Neutrophil (primary cell): ENCODE data around the gene IL17C.

Experiments used
- H3K27ac ChIP-seq: fragments of 200-600 bp; sonication (generic); 2 replicates; pipeline ENCODE4 v1.5.1; 2016; ENCODE audit warnings: mild to moderate bottlenecking, moderate library complexity
- H3K27me3 ChIP-seq: fragments of 200-600 bp; sonication (generic); 2 replicates; pipeline ENCODE4 v1.6.0; 2016; ENCODE audit warnings: mild to moderate bottlenecking
- H3K36me3 ChIP-seq: fragments of 200-600 bp; sonication (generic); 2 replicates; pipeline ENCODE4 v1.5.1; 2017
- H3K4me1 ChIP-seq, 2 experiments: fragments of 200-600 bp in 1 of 2; sonication (generic) in 1 of 2; 1 replicate in 1 of 2; 2 replicates in 1 of 2; pipeline versions ENCODE4 v1.5.1 to v1.6.1; 2013 to 2016; ENCODE audit warnings: low read depth in 1 of 2, low read length in 1 of 2, mild to moderate bottlenecking in 1 of 2, moderate library complexity in 1 of 2; ENCODE audit not compliant: control insufficient read depth in 1 of 2, insufficient read depth in 1 of 2
- H3K4me3 ChIP-seq, 2 experiments: fragments of 200-600 bp in 1 of 2; sonication (generic) in 1 of 2; 1 replicate in 1 of 2; 2 replicates in 1 of 2; pipeline ENCODE4 v1.5.1; 2013 to 2016; ENCODE audit warnings: low read depth in 1 of 2, low read length in 1 of 2, mild to moderate bottlenecking in 1 of 2, moderate library complexity in 1 of 2
- H3K9me3 ChIP-seq: fragments of 200-600 bp; sonication (generic); 2 replicates; pipeline ENCODE4 v1.5.1; 2016
- CTCF ChIP-seq: fragments of 200-600 bp; sonication (generic); IDR thresholded peaks from 2 replicates; pipeline ENCODE4 v1.5.1; 2016; ENCODE audit warnings: antibody characterized with exemption

The IL17C gene

DNA sequence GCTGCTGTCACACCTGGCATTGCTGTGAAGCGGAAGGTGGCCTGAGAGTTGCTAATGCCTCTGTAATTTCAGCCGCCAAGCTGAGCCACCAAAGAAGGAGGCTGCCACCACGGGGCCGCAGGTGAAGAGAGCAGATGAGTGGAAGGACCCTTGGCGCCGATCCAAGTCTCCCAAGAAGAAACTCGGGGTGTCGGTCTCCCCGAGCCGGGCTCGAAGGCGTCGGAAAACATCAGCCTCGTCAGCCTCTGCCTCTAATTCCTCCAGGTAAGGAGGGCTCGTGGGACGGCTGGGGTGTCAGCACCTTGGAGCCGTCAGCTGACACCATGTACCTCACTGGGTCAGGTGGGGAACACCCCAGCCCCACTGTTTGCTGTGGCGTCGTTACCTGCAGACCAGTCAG lies 16.2 kb upstream of the IL17C start:
- Histone ChIP-seq H3K4me1 (peaks cover 0 to 2% of the 10 kb centered on the region in 2 experiments), H3K27me3 (no peaks in the 10 kb centered on the region), H3K27ac (no peak overlapping the region), H3K9me3 (no peaks in the 10 kb centered on the region), H3K36me3 (peaks cover 76% of the 10 kb centered on the region), H3K4me3 (no peak overlapping the region)
- no peak for TF ChIP-seq CTCF

GRCh38 chr16:88622866-88623265 lies 15.5 kb upstream of the IL17C start:
- TF ChIP-seq CTCF: no peak
- no peak overlapping the region for H3K4me3 ChIP-seq
- peaks cover 76% of the 10 kb centered on the region for H3K36me3 ChIP-seq

DNA sequence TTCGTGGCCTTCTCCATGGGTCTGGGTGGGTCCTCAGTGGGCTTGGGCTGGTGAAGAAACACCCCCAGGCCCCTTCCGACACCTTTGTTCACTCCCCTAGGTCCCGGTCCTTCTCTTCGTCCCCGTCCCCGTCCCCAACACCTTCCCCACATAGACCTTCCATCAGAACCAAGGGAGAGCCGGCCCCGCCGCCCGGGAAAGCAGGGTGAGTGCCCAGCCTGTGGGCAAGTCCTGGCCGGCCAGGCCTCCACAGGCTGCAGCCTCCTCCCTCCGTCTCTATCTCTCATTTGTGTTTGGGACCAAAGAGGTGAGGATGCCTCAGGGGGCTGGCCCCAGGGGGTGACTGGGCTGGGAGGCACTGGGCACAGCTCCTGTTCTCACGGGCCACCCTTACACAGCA lies 14.5 kb upstream of the IL17C start:
- Histone ChIP-seq H3K27ac (no peak overlapping the region), H3K4me1 (peaks cover 0 to 2% of the 10 kb centered on the region in 2 experiments), H3K27me3 (no peaks in the 10 kb centered on the region), H3K9me3 (no peaks in the 10 kb centered on the region), H3K36me3 (peaks cover 80% of the 10 kb centered on the region), H3K4me3 (no peak overlapping the region)
- TF ChIP-seq CTCF: no peak

More at GRCh38 chr16:88622866-88623265, 15.5 kb upstream of the IL17C start:
- Histone ChIP-seq H3K27ac (no peak overlapping the region), H3K9me3 (no peaks in the 10 kb centered on the region), H3K27me3 (no peaks in the 10 kb centered on the region), H3K4me1 (peaks cover 0 to 2% of the 10 kb centered on the region in 2 experiments)

GRCh38 chr16:88624481-88624880 lies 13.9 kb upstream of the IL17C start:
- no peaks in the 10 kb centered on the region for H3K9me3 ChIP-seq
- peaks cover 0 to 2% of the 10 kb centered on the region in 2 experiments for H3K4me1 ChIP-seq
- TF ChIP-seq CTCF: no peak
- peaks cover 79% of the 10 kb centered on the region for H3K36me3 ChIP-seq
- H3K4me3 ChIP-seq: no peak overlapping the region
- H3K27ac ChIP-seq: no peak overlapping the region
- no peaks in the 10 kb centered on the region for H3K27me3 ChIP-seq

GRCh38 chr16:88624977-88625576 lies 13.3 kb upstream of the IL17C start:
- Histone ChIP-seq H3K4me3 (no peak overlapping the region), H3K36me3 (peaks cover 84% of the 10 kb centered on the region), H3K27me3 (no peaks in the 10 kb centered on the region), H3K27ac (no peak overlapping the region), H3K4me1 (no peaks in the 10 kb centered on the region), H3K9me3 (no peaks in the 10 kb centered on the region)
- no peak for TF ChIP-seq CTCF
